ENCODE measurements around the gene TENM4. TPM values are rescaled to one million over a fixed set of nuclear protein-coding genes. Genes with fewer than 3 reads are reported as not detected.

The TENM4 gene
- total and polyA plus RNA-seq, 2 of the 8 experiments (the other 6 are each of a cell fraction or from before 2014, with no cell fraction given): 3.5 to 7.2 TPM

- no peak overlapping the region for H3K4me2 ChIP-seq (ENCODE audit: insufficient read depth in 1 of 2, low read depth in 2 of 2, low read length in 2 of 2)
- H3K4me1 ChIP-seq (replicated peaks in 1 of 4; ENCODE audit: control insufficient read depth in 3 of 4, insufficient read depth in 4 of 4, low read length in 3 of 4): 0 out of 7 replicates have a peak, but pooled peaks cover 0 to 5% (median 0%) of the 10 kb centered on the region in 4 experiments
- no peak overlapping the region for H4K8ac ChIP-seq (ENCODE audit: extremely low read depth, insufficient read depth, low read length)
- FAIRE-seq: no peak
- ChIA-PET CTCF (ENCODE audit: partially characterized antibody) (interaction anchor here (1.0 to 4.5 kb wide), 4 partner anchors 9 to 18 kb away, joined by 3 to 46 read pairs (median 10); no protein-coding TSS in a partner anchor), POLR2A (ENCODE audit: partially characterized antibody) (no interaction called here)
- H2BK15ac ChIP-seq (ENCODE audit: low read length): no peak overlapping the region
- H3K56ac ChIP-seq (replicated peaks; ENCODE audit: insufficient read length, low read depth, low read length): no peak overlapping the region
- TF ChIP-seq EP300 (IDR thresholded peaks at IDR 0.05; ENCODE audit: borderline replicate concordance in 1 of 2, low read depth in 2 of 2, low read length in 2 of 2) (no peak), NANOG (IDR thresholded peaks at IDR 0.05; ENCODE audit: insufficient read depth, low read depth, low read length, poor library complexity, severe bottlenecking) (no peak), JUN (IDR thresholded peaks at IDR 0.05; ENCODE audit: low read depth, low read length) (no peak), BACH1 (IDR thresholded peaks at IDR 0.05; ENCODE audit: low read length) (no peak), CREB1 (IDR thresholded peaks at IDR 0.05) (no peak), SAP30 (IDR thresholded peaks at IDR 0.05; ENCODE audit: insufficient read depth, insufficient replicate concordance, low read length) (no peak), E2F6 (IDR thresholded peaks at IDR 0.05) (no peak), RBBP5 (IDR thresholded peaks at IDR 0.05; ENCODE audit: borderline replicate concordance, low read depth, low read length) (no peak), CBX8 (IDR thresholded peaks at IDR 0.05; ENCODE audit: borderline replicate concordance, low read depth, low read length) (no peak), SP2 (IDR thresholded peaks at IDR 0.05; ENCODE audit: low read length) (no peak)
- H2BK120ac ChIP-seq (replicated peaks; ENCODE audit: low read depth, low read length): no peak overlapping the region
- H3K23ac ChIP-seq (ENCODE audit: insufficient read length): no peak overlapping the region
- no peak overlapping the region for H4K5ac ChIP-seq (ENCODE audit: insufficient read length, low read depth, low read length)
- H2BK5ac ChIP-seq (ENCODE audit: low read depth, low read length): no peak overlapping the region
- H3K9ac ChIP-seq (replicated peaks in 1 of 4; ENCODE audit: extremely low read depth in 1 of 4, low read depth in 3 of 4, low read length in 3 of 4): no peak overlapping the region
- no peak overlapping the region for H3K14ac ChIP-seq (ENCODE audit: insufficient read length)
- no peak overlapping the region for H3K4me3 ChIP-seq (ENCODE audit: extremely low read depth in 1 of 4, insufficient read depth in 2 of 4, low read depth in 3 of 4, low read length in 4 of 4)
- H3K27me3 ChIP-seq (replicated peaks in 1 of 4; ENCODE audit: control insufficient read depth in 3 of 4, extremely low read depth in 1 of 4, insufficient read depth in 3 of 4, low read length in 3 of 4): no peaks in the 10 kb centered on the region
- H2AFZ ChIP-seq (ENCODE audit: low read length): no peak overlapping the region
- no peak for DNase-seq (ENCODE audit: low read depth in 1 of 2, low spot score in 2 of 2)
- no peaks in the 10 kb centered on the region for H3K23me2 ChIP-seq (ENCODE audit: low read depth, low read length)
- peaks cover 2% of the 10 kb centered on the region; the same call in 1 of the 2 replicates for H3K79me1 ChIP-seq (ENCODE audit: low read depth, low read length)
- H2AK5ac ChIP-seq (ENCODE audit: low read depth, low read length): no peak overlapping the region
- H4K20me1 ChIP-seq (replicated peaks in 1 of 2; ENCODE audit: control insufficient read depth in 1 of 2, insufficient read depth in 2 of 2, low read length in 2 of 2): no peaks in the 10 kb centered on the region
- H3K27ac ChIP-seq (ENCODE audit: low read depth, low read length): no peak overlapping the region
- no peak overlapping the region for H2BK12ac ChIP-seq (ENCODE audit: low read depth, low read length)
- WGBS, 2 experiments (ENCODE audit: extremely low coverage in 1 of 2, insufficient coverage in 1 of 2, insufficient read length in 1 of 2, insufficient replicate concordance in 2 of 2, low coverage in 1 of 2, low lambda C conversion rate in 2 of 2, missing lambda C conversion rate in 1 of 2): 100% methylated on average over 1 of the region's 1 CpG; no CpG with 5 or more reads in 1 of the 2 experiments
- no peaks in the 10 kb centered on the region for H3K79me2 ChIP-seq (ENCODE audit: control insufficient read depth in 1 of 2, insufficient read depth in 2 of 2, low read length in 2 of 2)
- H3K9me3 ChIP-seq (ENCODE audit: insufficient read depth in 2 of 2, low read depth in 1 of 2, low read length in 1 of 2): 0 out of 4 replicates have a peak, but pooled peaks cover 2 to 4% of the 10 kb centered on the region in 2 experiments
- no peak overlapping the region for H2BK20ac ChIP-seq (ENCODE audit: low read length)
- H4K91ac ChIP-seq (replicated peaks; ENCODE audit: insufficient read length, low read length): no peak overlapping the region
- H3K18ac ChIP-seq (ENCODE audit: extremely low read depth, low read length): no peak overlapping the region
- H3K36me3 ChIP-seq (ENCODE audit: control insufficient read depth in 2 of 4, insufficient read depth in 4 of 4, low read length in 3 of 4): no peaks in the 10 kb centered on the region
- no peak overlapping the region for H3K4ac ChIP-seq (replicated peaks; ENCODE audit: insufficient read length, low read depth, low read length)
These were observed 28.1 kb downstream of the TENM4 start for GRCh38 chr11:79412761-79413160.
